HCT116 (cell line): Measurements from ENCODE around the gene LYPD8. TPM values are rescaled to one million over a fixed set of nuclear protein-coding genes. Genes with fewer than 3 reads are reported as not detected.

Source experiments
- ATAC-seq: fragments of 200-7000 bp; cut with Tn5 transposase; 2 replicates; pipeline ENCODE4 v1.9.1; 2020; ENCODE audit warnings: mild to moderate bottlenecking, moderate library complexity
- BruUV-seq: library from RNA; stranded (reverse); fragments of 400-500 nt; replicated peaks from 2 replicates; lab custom pipeline; 2021; lab: Mats Ljungman, UMichigan
- CTCF ChIA-PET: fragments of 300-600 bp; sonication (Branson Sonifier 250); formaldehyde crosslinking; loops from one replicate; lab custom pipeline; 2021; ENCODE audit warnings: antibody characterized with exemption; lab: Charles Lee
- POLR2A ChIA-PET: fragments of 300-600, 350-600 bp; sonication (Branson Sonifier 250); formaldehyde crosslinking; loops from one replicate; lab custom pipeline; 2021; ENCODE audit warnings: antibody characterized with exemption; lab: Charles Lee
- RAD21 ChIA-PET, 2 experiments: fragments of 300-600 bp; sonication (Branson Sonifier 250); formaldehyde crosslinking; loops; one replicate each; lab custom pipeline; 2023; ENCODE audit warnings: low total read pairs in 2 of 2; ENCODE audit not compliant: uncharacterized antibody in 2 of 2, unreplicated experiment in 2 of 2, low non-redundant PET in 1 of 2; lab: Charles Lee
- DNase-seq: peaks from one replicate; pipeline ENCODE4 v3.0.0-alpha.2; 2010; ENCODE audit warnings: low read depth, low spot score
- H2AFZ ChIP-seq: fragments of 200-600 bp; shearing (Covaris generic), sonication (generic); 2 replicates; pipeline ENCODE4 v1.6.1; 2017; ENCODE audit warnings: low read depth, mixed run types, mixed read lengths, antibody characterized with exemption, low read length; ENCODE audit not compliant: poor library complexity, severe bottlenecking
- H3K27ac ChIP-seq: 2 replicates; pipeline ENCODE4 v1.5.1; 2012; ENCODE audit warnings: low read depth, low read length
- H3K27me3 ChIP-seq: fragments of 200-600 bp; sonication (generic); 2 replicates; pipeline ENCODE4 v1.6.1; 2016; ENCODE audit warnings: mixed run types, low read length, mixed read lengths; ENCODE audit not compliant: insufficient read depth
- H3K36me3 ChIP-seq, 2 experiments: fragments of 200-500 bp in 1 of 2; fragments of 200-600 bp in 1 of 2; sonication (Bioruptor generic) in 1 of 2; sonication (generic) in 1 of 2; 2 replicates each; pipeline versions ENCODE4 v1.5.1 to v1.6.1; 2014 to 2016; ENCODE audit warnings: low read length in 2 of 2, inconsistent platforms in 1 of 2, mixed read lengths in 1 of 2, mixed run types in 1 of 2; ENCODE audit not compliant: insufficient read depth in 2 of 2, control insufficient read depth in 1 of 2
- H3K4me1 ChIP-seq, 2 experiments: fragments of 200-600 bp in 1 of 2; sonication (generic) in 1 of 2; 2 replicates each; pipeline versions ENCODE4 v1.5.1 to v1.6.1; 2012 to 2017; ENCODE audit warnings: low read length in 2 of 2, inconsistent platforms in 1 of 2, mild to moderate bottlenecking in 1 of 2, mixed read lengths in 1 of 2, mixed run types in 1 of 2, moderate library complexity in 1 of 2; ENCODE audit not compliant: insufficient read depth in 2 of 2, control insufficient read depth in 1 of 2
- H3K4me2 ChIP-seq: fragments of 200-600 bp; sonication (generic); 2 replicates; pipeline ENCODE4 v1.6.1; 2017; ENCODE audit warnings: mixed run types, low read length, mixed read lengths
- H3K4me3 ChIP-seq, 2 experiments: fragments of 200-600 bp in 1 of 2; sonication (generic) in 1 of 2; replicated peaks in 1 of 2; 2 replicates each; pipeline ENCODE4 v1.5.1; 2011 to 2016; ENCODE audit warnings: low read length in 2 of 2, control low read depth in 1 of 2, low read depth in 1 of 2, mild to moderate bottlenecking in 1 of 2, mixed read lengths in 1 of 2, mixed run types in 1 of 2
- H3K79me2 ChIP-seq: fragments of 200-600 bp; sonication (generic); 2 replicates; pipeline ENCODE4 v1.6.1; 2017; ENCODE audit warnings: mild to moderate bottlenecking, mixed run types, low read length, moderate library complexity, mixed read lengths; ENCODE audit not compliant: insufficient read depth
- H3K9ac ChIP-seq: fragments of 200-600 bp; sonication (generic); 2 replicates; pipeline ENCODE4 v1.6.1; 2016; ENCODE audit warnings: low read length, mixed read lengths
- H3K9me2 ChIP-seq: fragments of 200-600 bp; sonication (generic), shearing (Covaris generic); 2 replicates; pipeline ENCODE4 v1.6.1; 2017; ENCODE audit warnings: mixed run types, mild to moderate bottlenecking, moderate library complexity; ENCODE audit not compliant: insufficient read depth
- H3K9me3 ChIP-seq, 2 experiments: fragments of 200-500 bp in 1 of 2; fragments of 200-600 bp in 1 of 2; sonication (Bioruptor generic) in 1 of 2; sonication (generic) in 1 of 2; 2 replicates each; pipeline ENCODE4 v1.6.1; 2014 to 2017; ENCODE audit warnings: low read length in 2 of 2, mixed read lengths in 2 of 2, inconsistent platforms in 1 of 2, low read depth in 1 of 2, mild to moderate bottlenecking in 1 of 2, mixed run types in 1 of 2, moderate library complexity in 1 of 2; ENCODE audit not compliant: control insufficient read depth in 1 of 2, insufficient read depth in 1 of 2
- H4K20me1 ChIP-seq: fragments of 200-600 bp; sonication (generic), shearing (Covaris generic); 2 replicates; pipeline ENCODE4 v1.6.1; 2017; ENCODE audit warnings: mixed run types, mild to moderate bottlenecking, moderate library complexity; ENCODE audit not compliant: insufficient read depth
- ATF3 ChIP-seq: IDR thresholded peaks from 2 replicates; pipeline ENCODE4 v1.6.1; 2012
- CBX3 ChIP-seq: IDR thresholded peaks from 2 replicates; pipeline ENCODE4 v1.6.1; 2012; ENCODE audit warnings: low read depth
- CEBPB ChIP-seq: IDR thresholded peaks from 2 replicates; pipeline ENCODE4 v1.6.1; 2012; ENCODE audit warnings: low read depth
- CTCF ChIP-seq, 3 experiments: fragments of 200-600 bp in 1 of 3; sonication (generic) in 1 of 3; IDR thresholded peaks in 2 of 3; conservative IDR thresholded peaks in 1 of 3; 2 replicates each; pipeline ENCODE4 v1.5.1; 2012 to 2017; ENCODE audit warnings: low read depth in 2 of 3, low read length in 2 of 3, antibody characterized with exemption in 1 of 3, borderline replicate concordance in 1 of 3, control low read depth in 1 of 3, mild to moderate bottlenecking in 1 of 3, mixed read lengths in 1 of 3, mixed run types in 1 of 3, moderate library complexity in 1 of 3; ENCODE audit not compliant: insufficient read depth in 1 of 3
- EGR1 ChIP-seq: IDR thresholded peaks from 2 replicates; pipeline ENCODE4 v1.6.1; 2012; ENCODE audit warnings: low read depth
- ELF1 ChIP-seq: IDR thresholded peaks from 2 replicates; pipeline ENCODE4 v1.6.1; 2012; ENCODE audit warnings: low read depth, borderline replicate concordance
- EZH2 ChIP-seq: fragments of 200-600 bp; sonication (generic); IDR thresholded peaks from 2 replicates; pipeline ENCODE4 v1.6.1; 2017; ENCODE audit warnings: antibody characterized with exemption, mixed run types
- EZH2phosphoT487 ChIP-seq: fragments of 200-600 bp; IDR thresholded peaks from 2 replicates; pipeline ENCODE4 v1.6.1; 2018; ENCODE audit warnings: antibody characterized with exemption, borderline replicate concordance
- FOSL1 ChIP-seq: IDR thresholded peaks from 2 replicates; pipeline ENCODE4 v1.6.1; 2012; ENCODE audit warnings: low read depth
- JUND ChIP-seq: IDR thresholded peaks from 2 replicates; pipeline ENCODE4 v1.6.1; 2012
- MAX ChIP-seq: IDR thresholded peaks from 2 replicates; pipeline ENCODE4 v1.6.1; 2012
- POLR2A ChIP-seq: IDR thresholded peaks from 2 replicates; pipeline ENCODE4 v1.7.0; 2011; ENCODE audit warnings: borderline replicate concordance; ENCODE audit not compliant: insufficient read depth, insufficient read length; ENCODE audit errors: extremely low read depth
- POLR2AphosphoS5 ChIP-seq: IDR thresholded peaks from 2 replicates; pipeline ENCODE4 v1.6.1; 2011; ENCODE audit warnings: mild to moderate bottlenecking, low read depth, low read length, moderate library complexity
- RAD21 ChIP-seq: IDR thresholded peaks from 2 replicates; pipeline ENCODE4 v1.6.1; 2012; ENCODE audit warnings: low read depth, mild to moderate bottlenecking
- REST ChIP-seq: IDR thresholded peaks from 2 replicates; pipeline ENCODE4 v1.6.1; 2012; ENCODE audit warnings: low read depth
- SIN3A ChIP-seq: IDR thresholded peaks from 2 replicates; pipeline ENCODE4 v1.6.1; 2012; ENCODE audit warnings: low read depth
- SRF ChIP-seq: IDR thresholded peaks from 2 replicates; pipeline ENCODE4 v1.6.1; 2012; ENCODE audit warnings: low read depth
- TCF7L2 ChIP-seq: IDR thresholded peaks from 2 replicates; pipeline ENCODE4 v1.7.0; 2011; ENCODE audit warnings: borderline replicate concordance, inconsistent platforms; ENCODE audit not compliant: insufficient read depth, insufficient read length; ENCODE audit errors: extremely low read depth
- ZBTB33 ChIP-seq: IDR thresholded peaks from 2 replicates; pipeline ENCODE4 v1.6.1; 2011; ENCODE audit warnings: mild to moderate bottlenecking, low read length, moderate library complexity; ENCODE audit not compliant: insufficient replicate concordance; ENCODE audit errors: extremely low read depth
- ZNF274 ChIP-seq: fragments of 200-500 bp; sonication (Bioruptor generic); IDR thresholded peaks from 2 replicates; pipeline ENCODE4 v1.6.1; 2014; ENCODE audit warnings: mild to moderate bottlenecking, low read depth, low read length, inconsistent platforms
- intact Hi-C: fragments of 100-400 bp; cut with micrococcal nuclease; formaldehyde crosslinking; loops from 2 replicates; pipeline ENCODE4 v1.10.0; 2022
- total RNA-seq: library from RNA; stranded (reverse); gene quantifications from one replicate; pipeline ENCODE4 v1.2.1, GENCODE V29; 2021; ENCODE audit not compliant: unreplicated experiment

LYPD8 gene
- total RNA-seq, 1 experiment from 2014 or later = not detected

GRCh38 chr1:248778906-248779305 lies 23.3 kb upstream of the LYPD8 start:
- POLR2A ChIA-PET = no interaction called here
- TF ChIP-seq SRF (no peak), ZBTB33 (no peak), FOSL1 (no peak), MAX (no peak), ZNF274 (no peak), CEBPB (no peak), SIN3A (no peak), RAD21 (no peak), CBX3 (no peak), REST (no peak), JUND (no peak), EZH2 (no peak), EGR1 (no peak), EZH2phosphoT487 (no peak), TCF7L2 (no peak), ELF1 (no peak), POLR2AphosphoS5 (no peak), CTCF (IDR thresholded peaks at IDR 0.05 in 2 of 3, conservative IDR thresholded peaks at IDR 0.05 in 1 of 3; ENCODE audit: borderline replicate concordance in 1 of 3, insufficient read depth in 1 of 3, low read depth in 2 of 3, low read length in 2 of 3) (no peak), POLR2A (no peak), ATF3 (no peak)
- RAD21 ChIA-PET = no interaction called here
- H3K4me1 ChIP-seq = no peaks in the 10 kb centered on the region
- H3K9me3 ChIP-seq = no peaks in the 10 kb centered on the region
- H3K9ac ChIP-seq = no peak overlapping the region
- no peaks in the 10 kb centered on the region for H3K36me3 ChIP-seq
- H3K79me2 ChIP-seq = no peaks in the 10 kb centered on the region
- H2AFZ ChIP-seq = no peak overlapping the region
- H3K4me2 ChIP-seq = no peak overlapping the region
- CTCF ChIA-PET = no interaction called here
- H3K27ac ChIP-seq = no peak overlapping the region
- no peaks in the 10 kb centered on the region for H4K20me1 ChIP-seq
- ATAC-seq (no peak), DNase-seq (no peak)
- H3K4me3 ChIP-seq = no peak overlapping the region
- intact Hi-C loops = no loop called here
- H3K27me3 ChIP-seq = peaks cover 4% of the 10 kb centered on the region; the same call in 1 of the 2 replicates
- no TSS peak for BruUV-seq
- H3K9me2 ChIP-seq = no peaks in the 10 kb centered on the region
